ENCODE measurements around the gene ERH. TPM values are rescaled to one million over a fixed set of nuclear protein-coding genes. Genes with fewer than 3 reads are reported as not detected.

ERH gene
- total RNA-seq, 1 experiment from 2014 or later: 245 TPM

DNA sequence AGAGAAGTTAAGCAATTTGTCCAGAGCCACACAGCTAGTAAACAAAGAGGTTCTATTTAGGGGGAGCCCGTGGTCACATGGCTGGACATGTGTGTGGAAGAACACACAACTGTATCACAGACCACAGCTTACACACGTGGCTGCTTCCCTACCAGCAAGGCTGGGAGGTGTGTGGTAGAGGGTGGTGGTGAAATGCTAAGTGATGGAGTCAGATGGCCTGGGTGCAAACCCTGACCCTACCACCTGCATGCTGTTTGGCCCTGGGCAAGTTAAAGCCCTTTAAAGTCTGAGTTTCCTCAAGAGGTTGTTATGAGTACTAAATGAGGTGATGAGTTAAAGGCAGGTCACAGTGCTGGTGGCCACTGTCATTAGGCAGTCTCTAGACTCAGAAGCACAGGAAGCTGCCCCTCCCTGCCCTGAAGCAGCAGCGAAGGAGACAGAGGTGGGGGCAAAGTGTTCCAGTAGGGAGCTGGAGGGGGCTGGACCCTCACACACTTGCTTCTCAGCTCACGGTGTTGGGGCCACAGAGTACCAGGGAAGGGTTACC lies 64.2 kb downstream of the ERH start:
- intact Hi-C loops (cut with micrococcal nuclease): no loop called here
- Mint-ChIP-seq H3K4me1 (ENCODE audit: insufficient read depth, unreplicated experiment) (no peaks in the 10 kb centered on the region), H3K27ac (ENCODE audit: low read depth, unreplicated experiment) (no peak overlapping the region), H3K9me3 (ENCODE audit: unreplicated experiment) (no peaks in the 10 kb centered on the region), H3K36me3 (ENCODE audit: insufficient read depth, unreplicated experiment) (no peaks in the 10 kb centered on the region), H3K4me3 (ENCODE audit: unreplicated experiment) (no peak overlapping the region), H3K27me3 (ENCODE audit: insufficient read depth, unreplicated experiment) (peaks cover 28% of the 10 kb centered on the region)
- POLR2A ChIA-PET: no interaction called here
- BruUV-seq (replicated peaks): no TSS peak
- CTCF ChIA-PET: no interaction called here
- TF ChIP-seq, protein P1, sequence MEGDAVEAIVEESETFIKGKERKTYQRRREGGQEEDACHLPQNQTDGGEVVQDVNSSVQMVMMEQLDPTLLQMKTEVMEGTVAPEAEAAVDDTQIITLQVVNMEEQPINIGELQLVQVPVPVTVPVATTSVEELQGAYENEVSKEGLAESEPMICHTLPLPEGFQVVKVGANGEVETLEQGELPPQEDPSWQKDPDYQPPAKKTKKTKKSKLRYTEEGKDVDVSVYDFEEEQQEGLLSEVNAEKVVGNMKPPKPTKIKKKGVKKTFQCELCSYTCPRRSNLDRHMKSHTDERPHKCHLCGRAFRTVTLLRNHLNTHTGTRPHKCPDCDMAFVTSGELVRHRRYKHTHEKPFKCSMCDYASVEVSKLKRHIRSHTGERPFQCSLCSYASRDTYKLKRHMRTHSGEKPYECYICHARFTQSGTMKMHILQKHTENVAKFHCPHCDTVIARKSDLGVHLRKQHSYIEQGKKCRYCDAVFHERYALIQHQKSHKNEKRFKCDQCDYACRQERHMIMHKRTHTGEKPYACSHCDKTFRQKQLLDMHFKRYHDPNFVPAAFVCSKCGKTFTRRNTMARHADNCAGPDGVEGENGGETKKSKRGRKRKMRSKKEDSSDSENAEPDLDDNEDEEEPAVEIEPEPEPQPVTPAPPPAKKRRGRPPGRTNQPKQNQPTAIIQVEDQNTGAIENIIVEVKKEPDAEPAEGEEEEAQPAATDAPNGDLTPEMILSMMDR (IDR thresholded peaks at IDR 0.05; ENCODE audit: unreplicated experiment): no peak
- no peak for DNase-seq (ENCODE audit: unreplicated experiment)

DNA sequence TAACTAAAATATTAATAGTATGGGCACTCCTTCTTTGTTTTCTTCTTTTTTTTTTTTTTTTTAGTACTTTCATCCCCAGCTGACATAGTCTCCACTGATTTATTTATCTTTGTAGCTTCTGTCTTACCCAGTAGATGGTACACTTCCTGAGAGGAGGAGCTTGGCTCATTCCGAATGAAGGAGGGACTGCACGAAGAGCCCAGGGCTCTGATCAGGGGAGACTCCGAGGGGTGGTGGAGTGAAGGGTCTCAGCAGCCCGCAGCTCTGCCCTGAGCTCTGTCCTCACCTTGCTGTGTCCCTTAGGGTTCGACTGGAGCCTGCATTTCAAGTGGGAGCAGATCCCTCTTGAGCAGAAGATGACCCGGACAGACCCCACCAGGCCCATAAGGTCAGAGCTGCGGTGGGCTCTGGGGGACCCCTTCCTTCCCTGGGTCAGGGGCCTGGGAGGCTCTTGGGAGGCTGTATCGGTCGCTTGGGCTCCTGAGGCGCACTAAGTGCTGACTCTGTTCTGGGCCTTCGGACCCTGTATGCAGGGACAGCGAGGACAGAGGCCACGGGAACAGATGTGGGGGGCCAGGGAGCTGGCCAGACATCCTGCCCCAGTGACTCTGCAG lies 65.2 kb downstream of the ERH start:
- no peaks in the 10 kb centered on the region for H3K36me3 Mint-ChIP-seq (ENCODE audit: insufficient read depth, unreplicated experiment)
- H3K27me3 Mint-ChIP-seq (ENCODE audit: insufficient read depth, unreplicated experiment): peaks cover 19% of the 10 kb centered on the region
- no peaks in the 10 kb centered on the region for H3K4me1 Mint-ChIP-seq (ENCODE audit: insufficient read depth, unreplicated experiment)
- no TSS peak for BruUV-seq (replicated peaks)
- H3K27ac Mint-ChIP-seq (ENCODE audit: low read depth, unreplicated experiment): no peak overlapping the region
- no peak overlapping the region for H3K4me3 Mint-ChIP-seq (ENCODE audit: unreplicated experiment)
- ChIA-PET POLR2A (interaction anchor here (1.0 kb wide), 1 partner anchor 20 kb away, joined by 3 read pairs; no protein-coding TSS in a partner anchor), CTCF (interaction anchor here (0.5 to 0.7 kb wide), 3 partner anchors 120 to 203 kb away, joined by 3 to 4 read pairs (median 3); no protein-coding TSS in a partner anchor)
- intact Hi-C loops (cut with micrococcal nuclease): no loop called here
- TF ChIP-seq, protein P1 (IDR thresholded peaks at IDR 0.05; ENCODE audit: unreplicated experiment): no peak
- no peak for DNase-seq (ENCODE audit: unreplicated experiment)
- no peaks in the 10 kb centered on the region for H3K9me3 Mint-ChIP-seq (ENCODE audit: unreplicated experiment)

DNA sequence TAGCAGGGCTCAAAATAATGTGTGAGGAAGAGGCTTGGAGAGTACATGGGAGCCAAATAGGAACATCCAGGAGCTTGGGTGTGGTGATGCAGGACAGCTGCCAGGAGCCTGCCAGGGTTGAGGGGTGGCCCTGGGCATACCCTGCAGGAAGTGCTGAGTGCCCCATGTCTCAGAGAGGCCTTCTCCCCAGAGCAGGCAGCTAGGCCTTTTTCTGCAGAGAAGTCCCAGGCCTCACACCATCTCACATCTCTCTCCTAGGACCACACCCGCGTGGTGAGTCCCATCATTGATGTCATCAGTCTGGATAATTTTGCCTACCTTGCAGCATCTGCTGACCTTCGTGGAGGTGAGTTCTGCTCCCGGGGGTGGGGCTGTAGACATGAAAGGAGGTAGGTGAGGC lies 66.9 kb downstream of the ERH start:
- Mint-ChIP-seq H3K4me3 (ENCODE audit: unreplicated experiment) (no peak overlapping the region), H3K9me3 (ENCODE audit: unreplicated experiment) (no peaks in the 10 kb centered on the region), H3K27me3 (ENCODE audit: insufficient read depth, unreplicated experiment) (peaks cover 19% of the 10 kb centered on the region), H3K36me3 (ENCODE audit: insufficient read depth, unreplicated experiment) (no peaks in the 10 kb centered on the region), H3K27ac (ENCODE audit: low read depth, unreplicated experiment) (no peak overlapping the region), H3K4me1 (ENCODE audit: insufficient read depth, unreplicated experiment) (no peaks in the 10 kb centered on the region)
- BruUV-seq (replicated peaks): no TSS peak
- CTCF ChIA-PET: no interaction called here
- POLR2A ChIA-PET: no interaction called here
- no peak for DNase-seq (ENCODE audit: unreplicated experiment)
- intact Hi-C loops (cut with micrococcal nuclease): no loop called here
- TF ChIP-seq, protein P1 (IDR thresholded peaks at IDR 0.05; ENCODE audit: unreplicated experiment): no peak

Other genes starting within 250 kb of the ERH start
- gene DCAF5, start 245.2 kb downstream of the ERH start, total RNA-seq (2022): 37.7 and 42.5 TPM in 2 replicates
- 17.7 and 18.7 TPM in 2 replicates for gene EXD2, start 206.8 kb downstream of the ERH start, total RNA-seq (2022)
- gene GALNT16, start 138.1 kb downstream of the ERH start, total RNA-seq (2022): not detected in 2 replicates
- 69.7 and 71.3 TPM in 2 replicates for gene SLC39A9, start 393 bp upstream of the ERH start, total RNA-seq (2022)
- gene PLEKHD1, start 86.4 kb upstream of the ERH start, total RNA-seq (2022): 0.05 TPM in 1 of 2 replicates, not detected in the other
- not detected in 2 replicates for gene CCDC177, start 176.6 kb upstream of the ERH start, total RNA-seq (2022)
- 27.7 and 32.1 TPM in 2 replicates for gene SUSD6, start 213.3 kb upstream of the ERH start, total RNA-seq (2022)